C4-2B (cell line): Measurements from ENCODE around the gene HRAS.
A peak's percentile ranks its signal among the peaks of the same experiment; 100 is the strongest.

ENCODE experiments used
- H3K27ac ChIP-seq: fragments of 450-650 bp; 2 replicates; pipeline ENCODE4 v1.5.1; 2017
- ZFX ChIP-seq: fragments of 450-650 bp; IDR thresholded peaks from 2 replicates; pipeline ENCODE4 v1.6.1; 2017
- TF ChIP-seq, protein P1 (sequence below): fragments of 450-650 bp; conservative IDR thresholded peaks from 2 replicates; pipeline ENCODE4 v1.5.1; 2017; ENCODE audit warnings: mild to moderate bottlenecking

HRAS gene

DNA sequence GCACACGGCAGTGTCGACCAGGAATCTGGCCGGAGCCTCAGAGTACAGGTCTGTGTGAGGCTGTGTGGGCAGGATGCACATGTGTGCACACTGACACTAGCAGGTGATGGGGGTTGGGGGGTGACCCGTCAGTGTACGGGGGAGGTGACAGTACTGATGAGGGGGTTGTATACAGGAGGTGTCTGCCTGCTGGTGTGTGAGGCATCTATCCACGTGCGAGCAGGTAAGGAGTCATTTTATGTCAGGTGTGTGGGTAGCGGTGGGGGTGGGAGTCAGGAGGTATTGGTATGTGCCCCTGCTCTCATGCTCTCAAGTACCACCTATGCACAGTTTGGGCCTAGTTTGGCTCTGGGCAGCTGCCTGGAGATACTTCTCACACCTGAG is 36.4 kb upstream of the HRAS start:
- no peak overlapping the region for H3K27ac ChIP-seq
- TF ChIP-seq ZFX, result no peak
- TF ChIP-seq, protein P1, sequence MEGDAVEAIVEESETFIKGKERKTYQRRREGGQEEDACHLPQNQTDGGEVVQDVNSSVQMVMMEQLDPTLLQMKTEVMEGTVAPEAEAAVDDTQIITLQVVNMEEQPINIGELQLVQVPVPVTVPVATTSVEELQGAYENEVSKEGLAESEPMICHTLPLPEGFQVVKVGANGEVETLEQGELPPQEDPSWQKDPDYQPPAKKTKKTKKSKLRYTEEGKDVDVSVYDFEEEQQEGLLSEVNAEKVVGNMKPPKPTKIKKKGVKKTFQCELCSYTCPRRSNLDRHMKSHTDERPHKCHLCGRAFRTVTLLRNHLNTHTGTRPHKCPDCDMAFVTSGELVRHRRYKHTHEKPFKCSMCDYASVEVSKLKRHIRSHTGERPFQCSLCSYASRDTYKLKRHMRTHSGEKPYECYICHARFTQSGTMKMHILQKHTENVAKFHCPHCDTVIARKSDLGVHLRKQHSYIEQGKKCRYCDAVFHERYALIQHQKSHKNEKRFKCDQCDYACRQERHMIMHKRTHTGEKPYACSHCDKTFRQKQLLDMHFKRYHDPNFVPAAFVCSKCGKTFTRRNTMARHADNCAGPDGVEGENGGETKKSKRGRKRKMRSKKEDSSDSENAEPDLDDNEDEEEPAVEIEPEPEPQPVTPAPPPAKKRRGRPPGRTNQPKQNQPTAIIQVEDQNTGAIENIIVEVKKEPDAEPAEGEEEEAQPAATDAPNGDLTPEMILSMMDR, result no peak

DNA sequence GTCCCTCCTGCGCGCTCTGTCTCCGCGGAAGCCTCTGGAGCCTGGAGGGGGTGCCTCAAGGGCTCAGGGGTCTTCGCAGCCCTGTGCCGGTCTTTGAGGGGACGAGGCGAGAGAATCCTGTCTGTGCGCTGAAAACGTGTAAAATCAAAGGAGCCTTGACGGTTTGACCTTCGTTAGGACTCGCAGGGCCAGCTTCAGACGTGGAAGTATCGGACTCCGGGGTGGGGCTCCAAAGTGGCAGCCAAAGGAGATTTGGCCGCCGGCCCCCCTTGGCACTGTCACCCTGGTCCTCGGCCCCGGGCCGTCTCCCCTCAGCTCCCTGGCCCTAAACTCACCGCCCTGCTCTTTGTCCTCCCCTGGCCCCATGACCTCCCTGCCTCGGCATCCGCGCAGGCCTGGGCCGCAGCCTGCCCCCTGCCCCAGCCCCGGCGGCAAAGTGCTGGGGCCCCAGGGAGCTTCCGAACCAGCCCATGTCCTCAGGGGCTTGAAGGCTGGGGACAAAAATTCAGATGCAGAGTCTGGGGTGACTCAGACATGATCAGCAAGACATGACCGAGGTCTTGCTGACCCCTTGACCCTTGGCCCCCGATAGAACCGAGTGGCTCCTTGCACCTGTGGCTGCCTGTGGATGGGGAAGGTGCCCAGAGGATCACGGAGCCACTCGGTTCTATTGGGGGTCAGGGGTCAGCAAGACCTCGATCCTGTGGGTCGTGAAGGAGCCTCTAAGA is 33.9 kb upstream of the HRAS start:
- H3K27ac ChIP-seq, result peak overlapping the region; percentile 90
- TF ChIP-seq ZFX, result no peak
- TF ChIP-seq, protein P1, result no peak

DNA sequence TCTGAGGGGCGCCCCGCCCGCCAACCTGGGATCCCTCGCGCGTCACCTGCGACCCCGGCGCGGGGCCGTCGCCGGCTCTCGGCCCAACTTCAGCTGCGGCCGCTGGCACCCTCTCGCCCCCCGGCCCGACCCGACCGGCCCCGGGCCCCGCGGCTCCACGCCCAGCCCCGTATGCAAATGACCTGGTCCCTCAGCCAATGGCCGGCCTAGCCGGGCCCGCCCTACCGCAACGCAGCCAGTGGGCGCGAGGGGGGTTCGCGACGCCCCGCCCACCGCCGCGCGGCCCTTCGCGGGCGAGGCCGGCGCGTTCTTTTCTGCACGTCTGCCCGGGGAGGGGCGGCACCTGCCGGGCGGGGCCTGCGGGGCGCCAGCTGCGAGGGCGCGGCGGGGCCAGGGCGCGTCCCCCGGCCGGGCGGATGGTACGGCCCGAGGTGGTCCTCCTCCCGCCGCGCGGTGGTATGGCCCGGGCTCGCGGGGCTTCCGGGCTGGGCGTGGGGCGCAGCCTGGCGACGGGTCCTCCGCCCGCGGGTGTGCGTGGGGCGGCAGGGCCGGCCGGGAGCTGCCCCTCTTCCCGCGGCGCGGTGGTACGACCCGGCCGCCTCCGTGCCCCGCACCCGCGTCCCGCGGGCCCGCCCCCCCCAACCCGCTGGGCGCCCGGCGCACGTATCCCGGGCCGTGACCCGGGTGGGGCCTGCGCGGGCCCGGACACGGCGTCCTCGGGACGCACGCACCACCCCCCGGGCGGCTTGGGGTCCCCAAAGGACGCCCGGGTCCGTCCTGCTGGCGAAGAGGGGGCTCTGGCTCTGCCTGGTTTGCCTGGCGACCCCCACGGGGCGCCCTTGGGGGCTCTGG is 33.2 kb upstream of the HRAS start:
- TF ChIP-seq ZFX, result peak; percentile 32; the same call in 1 of the 2 replicates
- TF ChIP-seq, protein P1, result no peak
- peak overlapping the region; percentile 90 for H3K27ac ChIP-seq

DNA sequence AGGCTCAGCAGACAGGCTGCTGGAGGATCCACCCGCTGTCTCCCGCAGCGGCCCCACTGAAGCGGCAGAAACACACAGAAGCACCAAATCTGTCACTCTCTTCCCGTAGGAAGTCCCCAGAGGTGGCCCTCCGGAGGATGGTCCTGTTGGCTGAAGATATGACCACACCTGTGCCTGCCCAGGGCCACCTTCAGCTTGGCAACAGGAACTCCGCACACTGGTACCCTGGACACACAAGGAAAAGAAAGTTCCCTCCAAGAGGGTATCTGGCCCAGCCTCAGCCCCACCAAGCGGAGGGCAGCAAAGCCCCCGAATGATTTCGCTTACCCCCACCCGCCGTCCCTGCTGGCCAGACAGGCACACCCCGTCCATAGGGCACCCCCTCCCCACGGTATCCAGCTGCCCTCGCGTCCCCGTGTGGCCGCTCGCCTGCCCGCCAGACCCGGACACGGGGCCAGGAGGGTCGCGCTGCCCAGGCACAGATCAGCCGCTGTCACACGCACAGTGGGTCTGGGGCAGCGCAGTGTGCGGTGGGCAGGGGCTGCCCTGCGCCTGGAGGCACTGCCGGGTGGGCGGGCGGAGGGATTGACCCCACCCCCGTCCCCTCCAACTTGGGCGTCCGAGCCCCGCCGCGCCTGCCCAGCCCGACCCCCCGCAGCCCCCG is 32.4 kb upstream of the HRAS start:
- H3K27ac ChIP-seq, result peak overlapping the region; percentile 90
- TF ChIP-seq, protein P1, result no peak
- TF ChIP-seq ZFX, result no peak

DNA sequence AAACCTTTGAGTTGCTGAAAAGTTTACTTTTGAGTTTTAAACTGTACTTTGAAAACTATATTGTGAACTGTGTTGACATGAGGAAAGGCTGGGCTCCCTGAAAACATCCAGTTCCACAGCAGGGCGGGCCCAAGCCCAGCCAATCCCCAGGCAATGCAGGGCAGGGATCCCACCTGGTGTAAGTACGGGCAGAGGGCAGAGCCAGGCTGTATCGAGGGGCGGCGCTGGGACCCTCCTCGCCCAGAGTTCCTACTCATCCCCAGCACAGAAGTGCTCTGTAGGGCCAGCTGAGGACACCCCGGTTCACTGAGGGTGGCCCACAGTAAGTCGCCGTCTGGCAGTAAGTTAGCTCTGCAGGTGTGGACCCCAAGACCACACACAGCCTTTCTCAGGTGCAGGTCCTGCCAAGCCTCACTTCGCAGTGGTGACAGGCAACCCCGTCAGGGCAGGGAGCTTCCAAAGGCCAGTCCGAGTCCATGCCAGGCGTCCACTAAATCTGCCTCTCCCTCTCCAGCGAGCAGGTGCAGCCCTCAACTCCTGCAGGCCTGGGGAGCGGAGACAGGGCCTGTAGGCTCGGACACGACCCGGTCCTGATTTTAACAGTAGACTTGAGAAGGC is 31.7 kb upstream of the HRAS start:
- no peak overlapping the region; the same call in 1 of the 2 replicates for H3K27ac ChIP-seq
- TF ChIP-seq, protein P1, result no peak
- no peak for TF ChIP-seq ZFX

DNA sequence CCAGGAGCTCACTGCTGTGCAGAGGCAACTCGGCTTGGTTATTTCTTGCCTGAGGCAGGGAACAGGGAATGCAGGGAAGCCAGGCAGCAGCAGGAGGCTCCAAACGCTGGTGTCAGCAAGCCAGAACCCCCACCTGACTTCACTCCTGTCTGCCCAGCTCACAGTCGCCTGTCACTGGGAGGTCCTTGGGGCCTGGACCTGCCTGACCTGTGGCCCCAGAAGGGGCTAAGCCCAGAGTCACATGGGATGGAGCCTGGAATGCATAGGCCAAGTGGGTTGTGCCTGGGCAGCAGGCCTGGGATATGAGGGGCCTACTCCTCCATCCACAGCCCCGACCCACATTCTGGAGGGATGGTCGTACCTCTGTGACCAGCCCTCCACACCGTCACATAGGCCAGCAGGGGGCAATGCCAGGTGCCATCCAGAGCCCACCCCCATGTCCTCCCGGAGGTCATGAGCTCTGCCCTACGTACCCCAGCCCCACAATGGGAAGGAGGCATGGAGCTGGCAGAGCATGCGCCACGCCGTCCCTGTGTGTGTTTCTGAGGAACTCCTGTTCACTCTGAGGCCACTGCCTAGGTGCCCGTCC is 30.6 kb upstream of the HRAS start:
- no peak overlapping the region for H3K27ac ChIP-seq
- TF ChIP-seq, protein P1, result no peak
- TF ChIP-seq ZFX, result no peak
